BLaER1 treated with 17β-estradiol and CSF1 and Interleukin-3, amounts not matched to agents 10 nM and 100 nM (cell line): Measurements from ENCODE around the gene POLR2A.

Experiments
- H3K27ac ChIP-seq, 11 experiments: shearing (Covaris generic); formaldehyde crosslinking; 2 replicates each; pipeline ENCODE4 v1.8.1; 2022
- H3K27me3 ChIP-seq, 11 experiments: shearing (Covaris generic); formaldehyde crosslinking; 2 replicates each; pipeline ENCODE4 v1.8.1; 2022
- H3K36me3 ChIP-seq, 11 experiments: shearing (Covaris generic); formaldehyde crosslinking; 2 replicates each; pipeline ENCODE4 v1.8.1; 2022
- H3K4me1 ChIP-seq, 10 experiments: shearing (Covaris generic); formaldehyde crosslinking; 2 replicates each; pipeline ENCODE4 v1.8.1; 2022
- H3K4me2 ChIP-seq, 11 experiments: shearing (Covaris generic); formaldehyde crosslinking; 2 replicates each; pipeline ENCODE4 v1.8.1; 2022
- H3K4me3 ChIP-seq, 10 experiments: shearing (Covaris generic); formaldehyde crosslinking; 2 replicates each; pipeline ENCODE4 v1.8.1; 2022
- H3K9ac ChIP-seq, 11 experiments: shearing (Covaris generic); formaldehyde crosslinking; 2 replicates each; pipeline ENCODE4 v1.8.1; 2022
- H3K9me3 ChIP-seq, 11 experiments: shearing (Covaris generic); formaldehyde crosslinking; replicated peaks in 1 of 11; 2 replicates each; pipeline ENCODE4 v1.8.1; 2022
- H4K20me1 ChIP-seq, 11 experiments: shearing (Covaris generic); formaldehyde crosslinking; 2 replicates each; pipeline ENCODE4 v1.8.1; 2022
- Cebpa-rat ChIP-seq, 11 experiments: shearing (Covaris generic); IDR thresholded peaks; 2 replicates each; pipeline ENCODE4 v1.8.1; 2022

POLR2A gene

DNA sequence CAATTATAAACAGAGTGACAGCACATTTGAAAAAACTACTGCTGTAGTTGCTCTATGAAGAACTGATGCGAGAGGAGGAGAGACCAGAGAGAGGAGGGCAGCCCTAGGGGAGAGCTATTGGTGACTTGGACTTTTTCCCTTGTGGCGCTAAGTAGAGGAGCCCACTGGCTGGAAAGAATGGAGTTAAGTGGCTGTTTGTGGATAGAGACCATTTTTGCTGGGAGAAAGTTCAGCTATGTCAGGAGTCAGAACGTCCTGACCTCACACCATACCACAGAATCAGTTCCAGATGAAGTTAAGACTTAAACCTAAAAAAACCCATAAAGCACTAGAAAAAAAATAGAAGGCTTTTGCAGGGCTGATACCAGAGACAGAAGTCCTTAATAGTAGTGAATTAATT lies 2.0 kb downstream of the POLR2A start:
- TF ChIP-seq Cebpa-rat (IDR thresholded peaks at IDR 0.05) = no peak
- Histone ChIP-seq H4K20me1 (peaks cover 64 to 66% (median 65%) of the 10 kb centered on the region in 11 experiments), H3K27me3 (no peaks in the 10 kb centered on the region), H3K4me3 (peak overlapping the region; percentile 65 to 85 (median 77)), H3K36me3 (peaks cover 16 to 56% (median 40%) of the 10 kb centered on the region in 11 experiments; a peak in 21 of 22 replicates), H3K9me3 (no peaks in the 10 kb centered on the region), H3K27ac (peak overlapping the region in 3 of 11 experiments; percentile 12 to 100 (median 29); a peak in 3 of 22 replicates), H3K9ac (peak overlapping the region; percentile 87 to 100 (median 98)), H3K4me2 (peak overlapping the region; percentile 77 to 97 (median 92)), H3K4me1 (peaks cover 67 to 79% (median 75%) of the 10 kb centered on the region in 10 experiments)

GRCh38 chr17:7490144-7490543 lies 6.0 kb downstream of the POLR2A start:
- H3K9me3 ChIP-seq = no peaks in the 10 kb centered on the region
- H4K20me1 ChIP-seq = peaks cover 100% of the 10 kb centered on the region in 11 experiments
- H3K4me1 ChIP-seq = peaks cover 51 to 68% (median 60%) of the 10 kb centered on the region in 10 experiments
- peak overlapping the region in 8 of 11 experiments; percentile 1 to 95 (median 30); a peak in 10 of 22 replicates for H3K4me2 ChIP-seq
- H3K27me3 ChIP-seq = no peaks in the 10 kb centered on the region
- no peak overlapping the region for H3K27ac ChIP-seq
- no peak for TF ChIP-seq Cebpa-rat (IDR thresholded peaks at IDR 0.05)
- no peak overlapping the region for H3K4me3 ChIP-seq
- H3K9ac ChIP-seq = peak overlapping the region in 2 of 11 experiments; percentile 4 to 48; a peak in 1 of 22 replicates
- H3K36me3 ChIP-seq = peaks cover 37 to 96% (median 80%) of the 10 kb centered on the region in 11 experiments

DNA sequence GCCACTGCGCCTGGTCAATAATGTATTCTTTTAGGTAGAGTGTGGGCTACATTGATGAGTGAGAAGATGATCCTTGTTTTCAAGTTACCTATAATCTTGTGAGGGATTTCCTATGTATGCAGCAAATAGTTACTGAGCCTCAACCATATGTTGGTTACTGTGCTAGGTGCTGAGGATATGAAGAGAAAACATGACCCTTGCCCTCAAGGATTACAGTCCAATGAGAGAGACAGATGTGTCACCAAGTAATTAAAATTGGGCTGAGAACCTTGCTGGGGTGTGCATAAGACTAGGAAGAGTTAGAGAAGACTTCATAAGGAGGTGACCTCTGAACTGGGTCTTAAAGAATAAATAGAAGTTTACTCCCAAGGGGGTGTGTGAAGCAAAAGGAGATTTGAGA lies 7.4 kb downstream of the POLR2A start:
- H3K27ac ChIP-seq = no peak overlapping the region
- no peaks in the 10 kb centered on the region for H3K9me3 ChIP-seq
- H3K4me3 ChIP-seq = no peak overlapping the region
- H3K4me2 ChIP-seq = no peak overlapping the region
- peak overlapping the region in 2 of 11 experiments; percentile 5 to 34; a peak in 2 of 22 replicates for H3K9ac ChIP-seq
- H3K36me3 ChIP-seq = peaks cover 52 to 100% (median 86%) of the 10 kb centered on the region in 11 experiments
- TF ChIP-seq Cebpa-rat (IDR thresholded peaks at IDR 0.05) = no peak
- no peaks in the 10 kb centered on the region for H3K27me3 ChIP-seq
- peaks cover 37 to 56% (median 47%) of the 10 kb centered on the region in 10 experiments for H3K4me1 ChIP-seq
- H4K20me1 ChIP-seq = peaks cover 99 to 100% (median 100%) of the 10 kb centered on the region in 11 experiments

- Histone ChIP-seq H3K36me3 (peaks cover 75 to 100% (median 97%) of the 10 kb centered on the region in 11 experiments), H3K27me3 (no peaks in the 10 kb centered on the region), H3K4me2 (no peak overlapping the region), H3K9ac (no peak overlapping the region), H3K9me3 (no peaks in the 10 kb centered on the region), H4K20me1 (peaks cover 83 to 100% (median 100%) of the 10 kb centered on the region in 11 experiments), H3K27ac (no peak overlapping the region), H3K4me3 (no peak overlapping the region), H3K4me1 (peaks cover 15 to 32% (median 24%) of the 10 kb centered on the region in 10 experiments; a peak in 14 of 20 replicates)
- TF ChIP-seq Cebpa-rat (IDR thresholded peaks at IDR 0.05) = no peak
These were observed 9.8 kb downstream of the POLR2A start for GRCh38 chr17:7493941-7494340.

GRCh38 chr17:7495906-7496434 lies 11.8 kb downstream of the POLR2A start:
- H3K27ac ChIP-seq = no peak overlapping the region
- no peak overlapping the region for H3K4me2 ChIP-seq
- H3K4me1 ChIP-seq = peaks cover 0 to 14% (median 8%) of the 10 kb centered on the region in 10 experiments; a peak in 9 of 20 replicates
- H4K20me1 ChIP-seq = peaks cover 63 to 100% (median 94%) of the 10 kb centered on the region in 11 experiments
- H3K4me3 ChIP-seq = no peak overlapping the region
- H3K9me3 ChIP-seq = no peaks in the 10 kb centered on the region
- TF ChIP-seq Cebpa-rat (IDR thresholded peaks at IDR 0.05) = no peak
- 0 out of 22 replicates have a peak overlapping the region, but pooled peaks of 2 of the 11 experiments have one; percentile 11 to 12 for H3K9ac ChIP-seq
- H3K27me3 ChIP-seq = no peaks in the 10 kb centered on the region
- H3K36me3 ChIP-seq = peaks cover 81 to 100% (median 99%) of the 10 kb centered on the region in 11 experiments

GRCh38 chr17:7496470-7497183 lies 12.5 kb downstream of the POLR2A start:
- Histone ChIP-seq H4K20me1 (peaks cover 56 to 100% (median 94%) of the 10 kb centered on the region in 11 experiments), H3K36me3 (peaks cover 81 to 100% (median 99%) of the 10 kb centered on the region in 11 experiments), H3K9me3 (no peaks in the 10 kb centered on the region), H3K4me1 (peaks cover 0 to 13% (median 1%) of the 10 kb centered on the region in 10 experiments; a peak in 7 of 20 replicates), H3K4me3 (no peak overlapping the region), H3K4me2 (no peak overlapping the region), H3K27me3 (no peaks in the 10 kb centered on the region), H3K9ac (no peak overlapping the region), H3K27ac (no peak overlapping the region)
- no peak for TF ChIP-seq Cebpa-rat (IDR thresholded peaks at IDR 0.05)

DNA sequence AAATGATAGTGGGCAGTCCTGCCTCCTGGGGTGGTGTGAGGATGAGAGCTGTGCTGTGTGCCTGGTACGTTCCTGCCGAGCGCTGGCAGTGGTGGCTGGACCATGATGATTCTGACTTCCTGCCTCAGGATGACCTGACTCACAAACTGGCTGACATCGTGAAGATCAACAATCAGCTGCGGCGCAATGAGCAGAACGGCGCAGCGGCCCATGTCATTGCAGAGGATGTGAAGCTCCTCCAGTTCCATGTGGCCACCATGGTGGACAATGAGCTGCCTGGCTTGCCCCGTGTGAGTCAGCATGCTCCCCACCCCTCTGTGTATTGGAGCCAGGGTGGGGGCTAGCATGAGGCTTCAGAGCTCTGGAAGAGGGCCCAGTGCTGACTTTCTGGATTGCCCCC lies 13.1 kb downstream of the POLR2A start:
- Histone ChIP-seq H4K20me1 (peaks cover 53 to 100% (median 94%) of the 10 kb centered on the region in 11 experiments), H3K4me3 (no peak overlapping the region), H3K9ac (no peak overlapping the region), H3K36me3 (peaks cover 86 to 100% (median 99%) of the 10 kb centered on the region in 11 experiments), H3K4me2 (no peak overlapping the region), H3K27ac (no peak overlapping the region), H3K27me3 (no peaks in the 10 kb centered on the region), H3K9me3 (no peaks in the 10 kb centered on the region), H3K4me1 (peaks cover 0 to 12% (median 0%) of the 10 kb centered on the region in 10 experiments; a peak in 3 of 20 replicates)
- TF ChIP-seq Cebpa-rat (IDR thresholded peaks at IDR 0.05) = no peak

- TF ChIP-seq Cebpa-rat (IDR thresholded peaks at IDR 0.05) = no peak
- peaks cover 0 to 8% (median 0%) of the 10 kb centered on the region in 10 experiments; a peak in 3 of 20 replicates for H3K4me1 ChIP-seq
- no peak overlapping the region for H3K4me3 ChIP-seq
- H4K20me1 ChIP-seq = peaks cover 49 to 100% (median 94%) of the 10 kb centered on the region in 11 experiments
- no peak overlapping the region for H3K9ac ChIP-seq
- no peaks in the 10 kb centered on the region for H3K27me3 ChIP-seq
- H3K9me3 ChIP-seq = no peaks in the 10 kb centered on the region
- H3K27ac ChIP-seq = no peak overlapping the region
- no peak overlapping the region for H3K4me2 ChIP-seq
- peaks cover 87 to 100% (median 99%) of the 10 kb centered on the region in 11 experiments for H3K36me3 ChIP-seq
These were observed 13.5 kb downstream of the POLR2A start for GRCh38 chr17:7497636-7498035.

GRCh38 chr17:7499161-7499560 lies 15.0 kb downstream of the POLR2A start:
- TF ChIP-seq Cebpa-rat (IDR thresholded peaks at IDR 0.05) = no peak
- peaks cover 93 to 100% (median 100%) of the 10 kb centered on the region in 11 experiments for H3K36me3 ChIP-seq
- no peaks in the 10 kb centered on the region for H3K4me1 ChIP-seq
- no peak overlapping the region for H3K27ac ChIP-seq
- no peak overlapping the region for H3K4me3 ChIP-seq
- H3K9me3 ChIP-seq = no peaks in the 10 kb centered on the region
- peaks cover 33 to 100% (median 94%) of the 10 kb centered on the region in 11 experiments for H4K20me1 ChIP-seq
- H3K27me3 ChIP-seq = no peaks in the 10 kb centered on the region
- H3K9ac ChIP-seq = no peak overlapping the region
- no peak overlapping the region for H3K4me2 ChIP-seq
